ENCODE data around the gene BORCS8.
A peak's percentile ranks its signal among the peaks of the same experiment; 100 is the strongest.
"Not testable (repeated sequence)": the region's sequence is repeated elsewhere in the genome, so short reads cannot be mapped to it uniquely, and the experiment has no call there.

BORCS8 gene

DNA sequence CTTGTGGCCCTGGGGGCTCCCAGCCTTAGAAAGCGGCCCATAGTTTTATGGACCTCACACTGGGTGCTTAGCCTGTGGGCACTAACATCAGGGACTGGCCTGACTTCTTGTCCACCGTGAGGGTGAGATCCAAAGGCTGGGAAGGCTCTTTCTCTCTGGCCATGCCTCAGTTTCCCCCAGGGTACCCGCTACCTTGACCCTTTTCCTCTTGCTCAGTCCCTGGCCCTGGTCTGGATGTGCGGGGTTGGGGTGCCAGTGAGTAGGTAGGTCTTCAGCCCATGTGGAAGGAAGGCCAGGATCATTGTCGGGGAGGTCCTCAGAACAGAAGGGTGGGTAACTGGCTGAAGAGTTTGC is 52.1 kb downstream of the BORCS8 start:
- H3K27me3 ChIP-seq (ENCODE audit: insufficient read depth, low read length, poor library complexity, severe bottlenecking) = no peaks in the 10 kb centered on the region
- H3K4me2 ChIP-seq (ENCODE audit: low read depth, low read length, poor library complexity, severe bottlenecking) = no peak overlapping the region
- H3K36me3 ChIP-seq (ENCODE audit: insufficient read depth, low read length) = no peaks in the 10 kb centered on the region
- no peak overlapping the region for H3K4me3 ChIP-seq (ENCODE audit: low read length, poor library complexity, severe bottlenecking)
- no peak overlapping the region for H2AFZ ChIP-seq (ENCODE audit: low read length)
- no peak overlapping the region for H3K9ac ChIP-seq (ENCODE audit: low read depth, low read length, poor library complexity, severe bottlenecking)
- peaks cover 16% of the 10 kb centered on the region for H3K4me1 ChIP-seq (ENCODE audit: insufficient read depth, low read length, poor library complexity, severe bottlenecking)
- TF ChIP-seq, protein P1, sequence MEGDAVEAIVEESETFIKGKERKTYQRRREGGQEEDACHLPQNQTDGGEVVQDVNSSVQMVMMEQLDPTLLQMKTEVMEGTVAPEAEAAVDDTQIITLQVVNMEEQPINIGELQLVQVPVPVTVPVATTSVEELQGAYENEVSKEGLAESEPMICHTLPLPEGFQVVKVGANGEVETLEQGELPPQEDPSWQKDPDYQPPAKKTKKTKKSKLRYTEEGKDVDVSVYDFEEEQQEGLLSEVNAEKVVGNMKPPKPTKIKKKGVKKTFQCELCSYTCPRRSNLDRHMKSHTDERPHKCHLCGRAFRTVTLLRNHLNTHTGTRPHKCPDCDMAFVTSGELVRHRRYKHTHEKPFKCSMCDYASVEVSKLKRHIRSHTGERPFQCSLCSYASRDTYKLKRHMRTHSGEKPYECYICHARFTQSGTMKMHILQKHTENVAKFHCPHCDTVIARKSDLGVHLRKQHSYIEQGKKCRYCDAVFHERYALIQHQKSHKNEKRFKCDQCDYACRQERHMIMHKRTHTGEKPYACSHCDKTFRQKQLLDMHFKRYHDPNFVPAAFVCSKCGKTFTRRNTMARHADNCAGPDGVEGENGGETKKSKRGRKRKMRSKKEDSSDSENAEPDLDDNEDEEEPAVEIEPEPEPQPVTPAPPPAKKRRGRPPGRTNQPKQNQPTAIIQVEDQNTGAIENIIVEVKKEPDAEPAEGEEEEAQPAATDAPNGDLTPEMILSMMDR (conservative IDR thresholded peaks at IDR 0.05; ENCODE audit: low read length) = no peak
- TF ChIP-seq EZH2phosphoT487 (IDR thresholded peaks at IDR 0.05; ENCODE audit: borderline replicate concordance) = no peak
- H3K9me2 ChIP-seq (replicated peaks; ENCODE audit: low read depth, low read length) = no peaks in the 10 kb centered on the region
- no peaks in the 10 kb centered on the region for H4K20me1 ChIP-seq (ENCODE audit: insufficient read depth, low read length, poor library complexity, severe bottlenecking)
- peaks cover 12% of the 10 kb centered on the region for H3K79me2 ChIP-seq (ENCODE audit: insufficient read depth, low read length)
- H3K9me3 ChIP-seq (ENCODE audit: insufficient read depth, low read depth, low read length) = no peaks in the 10 kb centered on the region
- H3F3A ChIP-seq (ENCODE audit: low read depth) = no peaks in the 10 kb centered on the region

DNA sequence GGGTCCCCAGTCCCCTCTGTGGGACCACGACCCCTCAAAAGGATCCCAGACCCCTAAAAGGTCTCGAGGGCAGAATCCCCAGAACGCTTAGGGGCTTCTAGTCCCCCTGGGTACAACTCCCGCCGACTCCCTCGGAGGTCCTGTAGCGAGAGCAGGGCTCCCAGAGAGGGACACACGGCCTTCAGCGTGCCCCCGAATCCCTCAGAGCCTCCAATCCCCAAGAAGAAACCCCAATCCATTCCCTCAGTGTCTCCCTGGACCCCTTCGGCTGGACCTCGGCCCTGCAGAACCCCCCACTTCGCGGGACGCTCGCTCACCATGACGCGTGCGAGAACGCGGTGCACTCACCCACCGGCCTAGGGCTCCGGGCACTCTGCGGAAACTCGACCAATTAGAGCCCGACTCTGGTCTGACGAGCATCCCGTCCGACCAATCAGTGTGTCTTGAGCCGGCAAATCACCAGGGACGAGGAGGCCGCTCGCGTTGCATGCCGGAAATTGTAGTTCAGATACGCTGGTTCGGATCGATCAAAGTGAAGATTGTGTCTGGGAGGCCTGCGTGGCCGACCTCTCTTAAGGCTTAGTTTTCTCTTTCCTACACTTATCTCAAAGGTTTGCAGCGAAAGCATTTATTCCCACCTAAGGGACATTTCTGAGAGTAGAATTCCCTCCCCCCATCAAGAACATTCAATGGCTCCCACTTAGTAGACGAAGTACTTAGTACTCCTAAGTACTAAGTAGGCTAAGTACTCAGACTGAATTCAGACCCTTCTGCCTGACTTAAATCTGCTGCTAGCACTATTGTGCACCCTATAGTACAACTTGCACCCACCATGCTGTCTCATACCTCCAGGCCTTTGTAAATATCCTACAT is 53.6 kb downstream of the BORCS8 start, which contains the start of gene TMEM161A:
TSS of gene TMEM161A (minus strand) at position 370 of the 873 bp plus-strand sequence. CDS start at position 320, 50 bp downstream.
- H3K9ac ChIP-seq (ENCODE audit: low read depth, low read length, poor library complexity, severe bottlenecking) = peak within 1 kb of the TSS; percentile 95
- peak within 1 kb of the TSS; percentile 99 for H3K4me2 ChIP-seq (ENCODE audit: low read depth, low read length, poor library complexity, severe bottlenecking)
- no peaks in the 10 kb centered on the region for H4K20me1 ChIP-seq (ENCODE audit: insufficient read depth, low read length, poor library complexity, severe bottlenecking)
- peaks cover 12% of the 10 kb centered on the region for H3K79me2 ChIP-seq (ENCODE audit: insufficient read depth, low read length)
- peaks cover 19% of the 10 kb centered on the region for H3K4me1 ChIP-seq (ENCODE audit: insufficient read depth, low read length, poor library complexity, severe bottlenecking)
- no peaks in the 10 kb centered on the region for H3K27me3 ChIP-seq (ENCODE audit: insufficient read depth, low read length, poor library complexity, severe bottlenecking)
- TF ChIP-seq, protein P1 (conservative IDR thresholded peaks at IDR 0.05; ENCODE audit: low read length) = no peak
- no peak for TF ChIP-seq EZH2phosphoT487 (IDR thresholded peaks at IDR 0.05; ENCODE audit: borderline replicate concordance)
- H3K36me3 ChIP-seq (ENCODE audit: insufficient read depth, low read length) = no peaks in the 10 kb centered on the region
- H3F3A ChIP-seq (ENCODE audit: low read depth) = no peaks in the 10 kb centered on the region
- H3K9me3 ChIP-seq (ENCODE audit: insufficient read depth, low read depth, low read length) = no peaks in the 10 kb centered on the region
- peak within 1 kb of the TSS; percentile 96 for H3K4me3 ChIP-seq (ENCODE audit: low read length, poor library complexity, severe bottlenecking)
- peak within 1 kb of the TSS; percentile 98 for H2AFZ ChIP-seq (ENCODE audit: low read length)
- H3K9me2 ChIP-seq (replicated peaks; ENCODE audit: low read depth, low read length) = no peaks in the 10 kb centered on the region

DNA sequence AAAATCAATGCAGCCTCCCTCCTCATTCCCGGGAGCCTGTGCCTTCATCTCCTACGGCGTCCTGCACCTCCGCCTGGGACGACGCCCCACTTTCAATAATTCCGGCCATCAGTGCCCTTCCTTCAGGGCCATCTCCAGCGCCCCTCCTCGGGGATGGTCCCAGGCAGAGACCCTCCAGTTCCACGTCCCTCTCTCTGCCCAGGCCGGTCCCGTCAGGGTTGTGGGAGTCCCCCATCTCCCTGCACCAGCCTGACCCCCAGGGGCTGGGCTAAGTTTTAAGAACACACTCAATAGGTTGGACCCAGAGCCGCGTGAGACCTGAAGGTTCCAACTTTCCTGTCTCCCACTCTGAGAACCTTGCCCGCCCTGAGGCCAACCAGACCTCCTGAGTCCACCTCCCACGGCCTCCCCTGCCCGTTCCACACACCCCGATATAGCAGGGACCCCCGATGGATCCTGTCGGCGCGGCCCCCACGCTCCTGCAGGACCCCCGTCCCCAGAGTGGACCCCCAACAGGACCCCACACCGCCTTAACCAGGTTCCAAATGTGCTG is 54.3 kb downstream of the BORCS8 start:
- peak overlapping the region; percentile 95 for H3K9ac ChIP-seq (ENCODE audit: low read depth, low read length, poor library complexity, severe bottlenecking)
- peak overlapping the region; percentile 98 for H2AFZ ChIP-seq (ENCODE audit: low read length)
- H3K4me2 ChIP-seq (ENCODE audit: low read depth, low read length, poor library complexity, severe bottlenecking) = peak overlapping the region; percentile 99
- H3K9me3 ChIP-seq (ENCODE audit: insufficient read depth, low read depth, low read length) = no peaks in the 10 kb centered on the region
- TF ChIP-seq EZH2phosphoT487 (IDR thresholded peaks at IDR 0.05; ENCODE audit: borderline replicate concordance) = no peak
- TF ChIP-seq, protein P1 (conservative IDR thresholded peaks at IDR 0.05; ENCODE audit: low read length) = no peak
- peak overlapping the region; percentile 96 for H3K4me3 ChIP-seq (ENCODE audit: low read length, poor library complexity, severe bottlenecking)
- H3F3A ChIP-seq (ENCODE audit: low read depth) = no peaks in the 10 kb centered on the region
- H3K27me3 ChIP-seq (ENCODE audit: insufficient read depth, low read length, poor library complexity, severe bottlenecking) = no peaks in the 10 kb centered on the region
- peaks cover 12% of the 10 kb centered on the region for H3K79me2 ChIP-seq (ENCODE audit: insufficient read depth, low read length)
- H3K36me3 ChIP-seq (ENCODE audit: insufficient read depth, low read length) = no peaks in the 10 kb centered on the region
- H4K20me1 ChIP-seq (ENCODE audit: insufficient read depth, low read length, poor library complexity, severe bottlenecking) = no peaks in the 10 kb centered on the region
- H3K9me2 ChIP-seq (replicated peaks; ENCODE audit: low read depth, low read length) = no peaks in the 10 kb centered on the region
- peaks cover 19% of the 10 kb centered on the region for H3K4me1 ChIP-seq (ENCODE audit: insufficient read depth, low read length, poor library complexity, severe bottlenecking)

DNA sequence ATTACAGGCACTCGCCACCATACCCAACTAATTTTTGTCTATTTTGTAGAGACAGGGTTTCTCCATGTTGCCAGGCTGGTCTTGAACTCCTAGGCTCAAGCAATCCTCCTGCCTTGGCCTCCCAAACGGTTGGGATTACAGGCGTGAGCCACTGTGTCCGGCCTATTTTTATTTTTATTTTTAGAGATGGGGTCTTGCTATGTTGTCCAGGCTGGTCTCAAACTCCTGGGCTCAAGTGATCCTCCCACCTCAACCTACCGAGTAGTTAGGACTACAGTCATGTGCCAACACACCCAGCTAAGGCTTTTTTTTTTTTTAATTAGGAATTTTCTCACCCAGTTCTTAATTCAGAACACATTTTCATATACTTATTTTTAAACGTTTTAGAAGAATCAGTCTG is 56.2 kb downstream of the BORCS8 start:
- not testable (repeated sequence) for H4K20me1 ChIP-seq (ENCODE audit: insufficient read depth, low read length, poor library complexity, severe bottlenecking); H3K9ac ChIP-seq (ENCODE audit: low read depth, low read length, poor library complexity, severe bottlenecking); H3K4me2 ChIP-seq (ENCODE audit: low read depth, low read length, poor library complexity, severe bottlenecking); H2AFZ ChIP-seq (ENCODE audit: low read length); H3K9me2 ChIP-seq (replicated peaks; ENCODE audit: low read depth, low read length); H3K9me3 ChIP-seq (ENCODE audit: insufficient read depth, low read depth, low read length); H3K4me3 ChIP-seq (ENCODE audit: low read length, poor library complexity, severe bottlenecking); H3K36me3 ChIP-seq (ENCODE audit: insufficient read depth, low read length); H3F3A ChIP-seq (ENCODE audit: low read depth); H3K27me3 ChIP-seq (ENCODE audit: insufficient read depth, low read length, poor library complexity, severe bottlenecking)
- peaks cover 12% of the 10 kb centered on the region for H3K79me2 ChIP-seq (ENCODE audit: insufficient read depth, low read length)
- H3K4me1 ChIP-seq (ENCODE audit: insufficient read depth, low read length, poor library complexity, severe bottlenecking) = peaks cover 19% of the 10 kb centered on the region
